K562 (cell line): ENCODE measurements around the gene CD55. TPM values are rescaled to one million over a fixed set of nuclear protein-coding genes. Genes with fewer than 3 reads are reported as not detected.

Experiments
- KAT2B ChIP-seq: IDR thresholded peaks from one replicate; pipeline ENCODE4 v1.6.1; 2012; ENCODE audit warnings: low read depth, mild to moderate bottlenecking, control low read depth, inconsistent platforms, low read length, moderate library complexity
- KHSRP ChIP-seq: fragments of 450-650 bp; IDR thresholded peaks from 2 replicates; pipeline ENCODE4 v1.6.1; 2017
- LCOR ChIP-seq: sonication (generic); formaldehyde crosslinking; IDR thresholded peaks from 2 replicates; pipeline ENCODE4 v1.8.0; 2022; ENCODE audit warnings: mild to moderate bottlenecking, missing genetic modification reagents
- TCFL5 ChIP-seq: fragments of 250-450 bp; sonication (Bioruptor Pico); conservative IDR thresholded peaks from 2 replicates; pipeline ENCODE4 v1.6.1; 2021; ENCODE audit warnings: mild to moderate bottlenecking, moderate library complexity, matching md5 sums
- ZNF707 ChIP-seq: fragments of 250-450 bp; sonication (Bioruptor Pico); conservative IDR thresholded peaks from 2 replicates; pipeline ENCODE4 v1.8.0; 2022; ENCODE audit warnings: inconsistent platforms, mild to moderate bottlenecking, moderate library complexity
- ZSCAN32 ChIP-seq: fragments of 450-650 bp; formaldehyde crosslinking; IDR thresholded peaks from 2 replicates; pipeline ENCODE4 v1.4.0; 2020; ENCODE audit warnings: mild to moderate bottlenecking, moderate library complexity
- polyA plus RNA-seq, 8 experiments: library from polyadenylated mRNA; depleted of rRNA in 4 of 8; stranded (reverse) in 5 of 8; unstranded in 3 of 8; fragments of >200 nt; fragmentation: Nextera tagmentation in 2 of 8; fragmentation: Illumina TruSeq in 1 of 8; extraction: Ambion mirVana in 2 of 8; extraction: Trizol in 1 of 8; gene quantifications; 2 replicates each; pipeline versions ENCODE4 v1.2.1 to v1.2.3, GENCODE V29; 2011 to 2014; ENCODE audit warnings: inconsistent platforms in 1 of 8, missing spikeins in 1 of 8
- total RNA-seq, 7 experiments: library from RNA; depleted of rRNA in 6 of 7; stranded (reverse); fragments of >200 nt in 6 of 7; fragmentation: Illumina TruSeq in 2 of 7; extraction: Trizol in 2 of 7; gene quantifications; 2 replicates each; pipeline versions ENCODE4 v1.2.1 to v1.2.3, GENCODE V29; 2011 to 2021; ENCODE audit warnings: low replicate concordance in 1 of 7
- TF ChIP-seq, protein P1 (sequence below): fragments of 250-450 bp; sonication (Bioruptor Pico); IDR thresholded peaks from 2 replicates; pipeline ENCODE4 v1.4.0; 2020; ENCODE audit warnings: mild to moderate bottlenecking, moderate library complexity
- TF ChIP-seq, protein P2 (sequence below): fragments of 200-600 bp; sonication (generic); IDR thresholded peaks from one replicate; pipeline ENCODE4 v1.6.1; 2012; ENCODE audit warnings: mild to moderate bottlenecking, low read depth, low read length, inconsistent platforms
- TF ChIP-seq, protein P3 (sequence below): fragments of 450-650 bp; IDR thresholded peaks from 2 replicates; pipeline ENCODE4 v1.6.1; 2018; ENCODE audit not compliant: partially characterized antibody

Gene CD55
- total and polyA plus RNA-seq, 9 of the 15 experiments (the other 6 are each of a cell fraction or from before 2014, with no cell fraction given) = 17.7 to 150 (median 97.0) TPM

DNA sequence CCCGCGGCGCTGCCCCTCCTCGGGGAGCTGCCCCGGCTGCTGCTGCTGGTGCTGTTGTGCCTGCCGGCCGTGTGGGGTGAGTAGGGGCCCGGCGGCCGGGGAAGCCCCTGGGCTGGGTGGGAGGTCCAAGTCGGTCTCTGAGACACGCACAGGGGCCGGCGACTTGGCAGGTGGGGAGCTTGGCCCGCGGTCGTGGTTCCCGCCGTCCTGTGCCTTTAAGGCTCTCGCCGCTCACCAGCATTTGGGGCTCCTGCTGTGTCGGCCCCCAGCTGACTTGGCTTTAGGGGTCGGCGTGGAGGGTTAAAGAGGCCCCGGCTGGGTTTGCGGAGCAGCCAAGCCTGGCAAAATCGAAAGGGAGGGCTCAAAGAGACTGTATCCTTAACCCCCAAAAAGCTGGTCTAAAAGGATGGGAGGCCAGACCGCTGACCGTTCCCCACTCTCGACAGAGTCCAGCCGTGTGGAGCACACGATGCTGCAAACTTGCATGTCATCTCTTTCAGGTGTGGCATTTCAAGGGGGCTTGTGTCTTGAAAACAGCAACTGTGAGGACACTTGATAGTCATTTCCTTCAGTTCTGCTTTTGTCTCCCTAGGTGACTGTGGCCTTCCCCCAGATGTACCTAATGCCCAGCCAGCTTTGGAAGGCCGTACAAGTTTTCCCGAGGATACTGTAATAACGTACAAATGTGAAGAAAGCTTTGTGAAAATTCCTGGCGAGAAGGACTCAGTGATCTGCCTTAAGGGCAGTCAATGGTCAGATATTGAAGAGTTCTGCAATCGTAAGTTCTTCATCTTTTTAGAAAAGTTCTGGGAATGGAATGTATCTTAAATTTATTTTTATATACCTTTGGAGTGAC lies 540 bp downstream of the CD55 start (continued):
- TF ChIP-seq ZSCAN32 (CRISPR knock-in tag) (no peak), ZNF707 (CRISPR knock-in tag) (no peak), TCFL5 (CRISPR knock-in tag) (no peak), LCOR (no peak; the same call in 1 of the 2 replicates), KHSRP (no peak), KAT2B (no peak)
- TF ChIP-seq, protein P1, sequence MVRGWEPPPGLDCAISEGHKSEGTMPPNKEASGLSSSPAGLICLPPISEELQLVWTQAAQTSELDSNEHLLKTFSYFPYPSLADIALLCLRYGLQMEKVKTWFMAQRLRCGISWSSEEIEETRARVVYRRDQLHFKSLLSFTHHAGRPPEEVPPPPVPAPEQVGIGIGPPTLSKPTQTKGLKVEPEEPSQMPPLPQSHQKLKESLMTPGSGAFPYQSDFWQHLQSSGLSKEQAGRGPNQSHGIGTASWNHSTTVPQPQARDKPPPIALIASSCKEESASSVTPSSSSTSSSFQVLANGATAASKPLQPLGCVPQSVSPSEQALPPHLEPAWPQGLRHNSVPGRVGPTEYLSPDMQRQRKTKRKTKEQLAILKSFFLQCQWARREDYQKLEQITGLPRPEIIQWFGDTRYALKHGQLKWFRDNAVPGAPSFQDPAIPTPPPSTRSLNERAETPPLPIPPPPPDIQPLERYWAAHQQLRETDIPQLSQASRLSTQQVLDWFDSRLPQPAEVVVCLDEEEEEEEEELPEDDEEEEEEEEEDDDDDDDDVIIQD (CRISPR knock-in tag) = 0 out of 2 replicates have a peak, but pooled peaks have one; percentile 35
- TF ChIP-seq, protein P2, sequence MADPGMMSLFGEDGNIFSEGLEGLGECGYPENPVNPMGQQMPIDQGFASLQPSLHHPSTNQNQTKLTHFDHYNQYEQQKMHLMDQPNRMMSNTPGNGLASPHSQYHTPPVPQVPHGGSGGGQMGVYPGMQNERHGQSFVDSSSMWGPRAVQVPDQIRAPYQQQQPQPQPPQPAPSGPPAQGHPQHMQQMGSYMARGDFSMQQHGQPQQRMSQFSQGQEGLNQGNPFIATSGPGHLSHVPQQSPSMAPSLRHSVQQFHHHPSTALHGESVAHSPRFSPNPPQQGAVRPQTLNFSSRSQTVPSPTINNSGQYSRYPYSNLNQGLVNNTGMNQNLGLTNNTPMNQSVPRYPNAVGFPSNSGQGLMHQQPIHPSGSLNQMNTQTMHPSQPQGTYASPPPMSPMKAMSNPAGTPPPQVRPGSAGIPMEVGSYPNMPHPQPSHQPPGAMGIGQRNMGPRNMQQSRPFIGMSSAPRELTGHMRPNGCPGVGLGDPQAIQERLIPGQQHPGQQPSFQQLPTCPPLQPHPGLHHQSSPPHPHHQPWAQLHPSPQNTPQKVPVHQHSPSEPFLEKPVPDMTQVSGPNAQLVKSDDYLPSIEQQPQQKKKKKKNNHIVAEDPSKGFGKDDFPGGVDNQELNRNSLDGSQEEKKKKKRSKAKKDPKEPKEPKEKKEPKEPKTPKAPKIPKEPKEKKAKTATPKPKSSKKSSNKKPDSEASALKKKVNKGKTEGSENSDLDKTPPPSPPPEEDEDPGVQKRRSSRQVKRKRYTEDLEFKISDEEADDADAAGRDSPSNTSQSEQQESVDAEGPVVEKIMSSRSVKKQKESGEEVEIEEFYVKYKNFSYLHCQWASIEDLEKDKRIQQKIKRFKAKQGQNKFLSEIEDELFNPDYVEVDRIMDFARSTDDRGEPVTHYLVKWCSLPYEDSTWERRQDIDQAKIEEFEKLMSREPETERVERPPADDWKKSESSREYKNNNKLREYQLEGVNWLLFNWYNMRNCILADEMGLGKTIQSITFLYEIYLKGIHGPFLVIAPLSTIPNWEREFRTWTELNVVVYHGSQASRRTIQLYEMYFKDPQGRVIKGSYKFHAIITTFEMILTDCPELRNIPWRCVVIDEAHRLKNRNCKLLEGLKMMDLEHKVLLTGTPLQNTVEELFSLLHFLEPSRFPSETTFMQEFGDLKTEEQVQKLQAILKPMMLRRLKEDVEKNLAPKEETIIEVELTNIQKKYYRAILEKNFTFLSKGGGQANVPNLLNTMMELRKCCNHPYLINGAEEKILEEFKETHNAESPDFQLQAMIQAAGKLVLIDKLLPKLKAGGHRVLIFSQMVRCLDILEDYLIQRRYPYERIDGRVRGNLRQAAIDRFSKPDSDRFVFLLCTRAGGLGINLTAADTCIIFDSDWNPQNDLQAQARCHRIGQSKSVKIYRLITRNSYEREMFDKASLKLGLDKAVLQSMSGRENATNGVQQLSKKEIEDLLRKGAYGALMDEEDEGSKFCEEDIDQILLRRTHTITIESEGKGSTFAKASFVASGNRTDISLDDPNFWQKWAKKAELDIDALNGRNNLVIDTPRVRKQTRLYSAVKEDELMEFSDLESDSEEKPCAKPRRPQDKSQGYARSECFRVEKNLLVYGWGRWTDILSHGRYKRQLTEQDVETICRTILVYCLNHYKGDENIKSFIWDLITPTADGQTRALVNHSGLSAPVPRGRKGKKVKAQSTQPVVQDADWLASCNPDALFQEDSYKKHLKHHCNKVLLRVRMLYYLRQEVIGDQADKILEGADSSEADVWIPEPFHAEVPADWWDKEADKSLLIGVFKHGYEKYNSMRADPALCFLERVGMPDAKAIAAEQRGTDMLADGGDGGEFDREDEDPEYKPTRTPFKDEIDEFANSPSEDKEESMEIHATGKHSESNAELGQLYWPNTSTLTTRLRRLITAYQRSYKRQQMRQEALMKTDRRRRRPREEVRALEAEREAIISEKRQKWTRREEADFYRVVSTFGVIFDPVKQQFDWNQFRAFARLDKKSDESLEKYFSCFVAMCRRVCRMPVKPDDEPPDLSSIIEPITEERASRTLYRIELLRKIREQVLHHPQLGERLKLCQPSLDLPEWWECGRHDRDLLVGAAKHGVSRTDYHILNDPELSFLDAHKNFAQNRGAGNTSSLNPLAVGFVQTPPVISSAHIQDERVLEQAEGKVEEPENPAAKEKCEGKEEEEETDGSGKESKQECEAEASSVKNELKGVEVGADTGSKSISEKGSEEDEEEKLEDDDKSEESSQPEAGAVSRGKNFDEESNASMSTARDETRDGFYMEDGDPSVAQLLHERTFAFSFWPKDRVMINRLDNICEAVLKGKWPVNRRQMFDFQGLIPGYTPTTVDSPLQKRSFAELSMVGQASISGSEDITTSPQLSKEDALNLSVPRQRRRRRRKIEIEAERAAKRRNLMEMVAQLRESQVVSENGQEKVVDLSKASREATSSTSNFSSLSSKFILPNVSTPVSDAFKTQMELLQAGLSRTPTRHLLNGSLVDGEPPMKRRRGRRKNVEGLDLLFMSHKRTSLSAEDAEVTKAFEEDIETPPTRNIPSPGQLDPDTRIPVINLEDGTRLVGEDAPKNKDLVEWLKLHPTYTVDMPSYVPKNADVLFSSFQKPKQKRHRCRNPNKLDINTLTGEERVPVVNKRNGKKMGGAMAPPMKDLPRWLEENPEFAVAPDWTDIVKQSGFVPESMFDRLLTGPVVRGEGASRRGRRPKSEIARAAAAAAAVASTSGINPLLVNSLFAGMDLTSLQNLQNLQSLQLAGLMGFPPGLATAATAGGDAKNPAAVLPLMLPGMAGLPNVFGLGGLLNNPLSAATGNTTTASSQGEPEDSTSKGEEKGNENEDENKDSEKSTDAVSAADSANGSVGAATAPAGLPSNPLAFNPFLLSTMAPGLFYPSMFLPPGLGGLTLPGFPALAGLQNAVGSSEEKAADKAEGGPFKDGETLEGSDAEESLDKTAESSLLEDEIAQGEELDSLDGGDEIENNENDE = no peak
- TF ChIP-seq, protein P3, sequence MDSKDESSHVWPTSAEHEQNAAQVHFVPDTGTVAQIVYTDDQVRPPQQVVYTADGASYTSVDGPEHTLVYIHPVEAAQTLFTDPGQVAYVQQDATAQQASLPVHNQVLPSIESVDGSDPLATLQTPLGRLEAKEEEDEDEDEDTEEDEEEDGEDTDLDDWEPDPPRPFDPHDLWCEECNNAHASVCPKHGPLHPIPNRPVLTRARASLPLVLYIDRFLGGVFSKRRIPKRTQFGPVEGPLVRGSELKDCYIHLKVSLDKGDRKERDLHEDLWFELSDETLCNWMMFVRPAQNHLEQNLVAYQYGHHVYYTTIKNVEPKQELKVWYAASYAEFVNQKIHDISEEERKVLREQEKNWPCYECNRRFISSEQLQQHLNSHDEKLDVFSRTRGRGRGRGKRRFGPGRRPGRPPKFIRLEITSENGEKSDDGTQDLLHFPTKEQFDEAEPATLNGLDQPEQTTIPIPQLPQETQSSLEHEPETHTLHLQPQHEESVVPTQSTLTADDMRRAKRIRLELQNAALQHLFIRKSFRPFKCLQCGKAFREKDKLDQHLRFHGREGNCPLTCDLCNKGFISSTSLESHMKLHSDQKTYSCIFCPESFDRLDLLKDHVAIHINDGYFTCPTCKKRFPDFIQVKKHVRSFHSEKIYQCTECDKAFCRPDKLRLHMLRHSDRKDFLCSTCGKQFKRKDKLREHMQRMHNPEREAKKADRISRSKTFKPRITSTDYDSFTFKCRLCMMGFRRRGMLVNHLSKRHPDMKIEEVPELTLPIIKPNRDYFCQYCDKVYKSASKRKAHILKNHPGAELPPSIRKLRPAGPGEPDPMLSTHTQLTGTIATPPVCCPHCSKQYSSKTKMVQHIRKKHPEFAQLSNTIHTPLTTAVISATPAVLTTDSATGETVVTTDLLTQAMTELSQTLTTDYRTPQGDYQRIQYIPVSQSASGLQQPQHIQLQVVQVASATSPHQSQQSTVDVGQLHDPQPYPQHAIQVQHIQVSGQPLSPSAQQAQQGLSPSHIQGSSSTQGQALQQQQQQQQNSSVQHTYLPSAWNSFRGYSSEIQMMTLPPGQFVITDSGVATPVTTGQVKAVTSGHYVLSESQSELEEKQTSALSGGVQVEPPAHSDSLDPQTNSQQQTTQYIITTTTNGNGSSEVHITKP = no peak
